SJSA1 (cell line): ENCODE data around the gene WDSUB1. TPM values are rescaled to one million over a fixed set of nuclear protein-coding genes. Genes with fewer than 3 reads are reported as not detected.
A peak's percentile ranks its signal among the peaks of the same experiment; 100 is the strongest.

Experiments
- DNase-seq, 2 experiments: peaks; one replicate each; pipeline ENCODE4 v3.0.0-alpha.2; 2015 to 2020; ENCODE audit warnings: low spot score in 2 of 2, low read depth in 1 of 2
- H3K27ac ChIP-seq: fragments of 250-450 bp; sonication (Bioruptor Pico); 2 replicates; pipeline ENCODE4 v1.5.1; 2020; ENCODE audit warnings: mild to moderate bottlenecking, moderate library complexity
- H3K27me3 ChIP-seq: fragments of 250-450 bp; sonication (Bioruptor Pico); replicated peaks from 2 replicates; pipeline ENCODE4 v1.5.1; 2020; ENCODE audit warnings: mild to moderate bottlenecking, moderate library complexity
- H3K36me3 ChIP-seq: fragments of 250-450 bp; sonication (Bioruptor Pico); 2 replicates; pipeline ENCODE4 v1.5.1; 2020; ENCODE audit warnings: mild to moderate bottlenecking
- H3K4me1 ChIP-seq: fragments of 250-450 bp; sonication (Bioruptor Pico); replicated peaks from 2 replicates; pipeline ENCODE4 v1.6.1; 2021; ENCODE audit warnings: mild to moderate bottlenecking
- H3K4me3 ChIP-seq: fragments of 250-450 bp; sonication (Bioruptor Pico); 2 replicates; pipeline ENCODE4 v1.5.1; 2020; ENCODE audit warnings: mild to moderate bottlenecking
- H3K9me3 ChIP-seq: fragments of 250-450 bp; sonication (Bioruptor Pico); replicated peaks from 2 replicates; pipeline ENCODE4 v1.5.1; 2020; ENCODE audit warnings: mild to moderate bottlenecking
- total RNA-seq: library from RNA; depleted of rRNA; stranded (reverse); fragments of >200 nt; shearing (Covaris generic); gene quantifications from 2 replicates; pipeline ENCODE4 v1.2.3, GENCODE V29; 2014

WDSUB1 gene
- total RNA-seq, 1 experiment from 2014 or later, result 8.4 TPM

- H3K36me3 ChIP-seq, result peaks cover 55% of the 10 kb centered on the region
- no peaks in the 10 kb centered on the region for H3K9me3 ChIP-seq
- H3K27ac ChIP-seq, result no peak overlapping the region
- peak in 1 of 2 experiments; percentile 31 for DNase-seq
- no peak overlapping the region for H3K4me3 ChIP-seq
- H3K27me3 ChIP-seq, result no peaks in the 10 kb centered on the region
- H3K4me1 ChIP-seq, result peaks cover 33% of the 10 kb centered on the region
These were observed 99.4 kb downstream of the WDSUB1 start for GRCh38 chr2:159187106-159187505.

- no peak overlapping the region for H3K27ac ChIP-seq
- no peaks in the 10 kb centered on the region for H3K9me3 ChIP-seq
- no peaks in the 10 kb centered on the region for H3K27me3 ChIP-seq
- H3K36me3 ChIP-seq, result peaks cover 55% of the 10 kb centered on the region
- no peak overlapping the region for H3K4me3 ChIP-seq
- no peak for DNase-seq
- peaks cover 33% of the 10 kb centered on the region for H3K4me1 ChIP-seq
These were observed 100.0 kb downstream of the WDSUB1 start for GRCh38 chr2:159186462-159186861.
